GM21717 (cell line): ENCODE measurements around the gene PRRC2A.

Experiments used
- ATAC-seq: cut with Tn5 transposase; IDR thresholded peaks from one replicate; pipeline ENCODE4 v1.9.1; 2021; ENCODE audit warnings: mild to moderate bottlenecking, moderate library complexity; ENCODE audit not compliant: unreplicated experiment

The PRRC2A gene

GRCh38 chr6:31620586-31621319 is at the start of gene PRRC2A:
Gene PRRC2A, plus strand, starts transcription at chr6:31620715. Its CDS starts 2,075 bp downstream, at chr6:31622790.
- peak; percentile 44 for ATAC-seq

- peak; percentile 25 for ATAC-seq
These were observed 48.2 kb upstream of the PRRC2A start, which contains the start of gene LTA for GRCh38 chr6:31572041-31572911. Gene LTA, plus strand, starts transcription at chr6:31572289. Its CDS starts 454 bp downstream, at chr6:31572743.

GRCh38 chr6:31573239-31574105 is 47.0 kb upstream of the PRRC2A start:
- ATAC-seq = no peak

- no peak for ATAC-seq
These were observed 46.1 kb upstream of the PRRC2A start for GRCh38 chr6:31574106-31575061.

GRCh38 chr6:31575335-31575901 is 45.1 kb upstream of the PRRC2A start, which contains the start of gene TNF:
Gene TNF, plus strand, starts transcription at chr6:31575565. Its CDS starts 177 bp downstream, at chr6:31575742.
- no peak for ATAC-seq

- no peak for ATAC-seq
These were observed 44.4 kb upstream of the PRRC2A start for GRCh38 chr6:31575952-31576685.

- no peak for ATAC-seq
These were observed 43.5 kb upstream of the PRRC2A start for GRCh38 chr6:31576897-31577578.

- no peak for ATAC-seq
These were observed 42.9 kb upstream of the PRRC2A start for GRCh38 chr6:31577579-31577966.

GRCh38 chr6:31578184-31579118 is 42.1 kb upstream of the PRRC2A start:
- no peak for ATAC-seq

GRCh38 chr6:31579119-31579505 is 41.4 kb upstream of the PRRC2A start:
- no peak for ATAC-seq

GRCh38 chr6:31579546-31580437 is 40.7 kb upstream of the PRRC2A start:
- ATAC-seq = no peak

GRCh38 chr6:31580438-31580740 is 40.1 kb upstream of the PRRC2A start:
- no peak for ATAC-seq

- peak; percentile 40 for ATAC-seq
These were observed 39.6 kb upstream of the PRRC2A start for GRCh38 chr6:31580807-31581433.

GRCh38 chr6:31581434-31582229 is 38.9 kb upstream of the PRRC2A start:
- no peak for ATAC-seq

GRCh38 chr6:31582230-31582643 is 38.3 kb upstream of the PRRC2A start, which contains the start of gene LTB:
Gene LTB, minus strand, starts transcription at chr6:31582424. Its CDS starts 7 bp downstream, at chr6:31582417.
- ATAC-seq = no peak
